GM06990 (cell line): ENCODE data around the gene SYNGR4.

Experiments
- DNase-seq: peaks from one replicate; pipeline ENCODE4 v3.0.0-alpha.2; 2011; ENCODE audit not compliant: insufficient read length; ENCODE audit errors: extremely low read depth
- H3K27me3 ChIP-seq: replicated peaks from 2 replicates; pipeline ENCODE4 v1.6.0; 2011; ENCODE audit warnings: low read length; ENCODE audit not compliant: control insufficient read depth, insufficient read depth
- H3K36me3 ChIP-seq: 2 replicates; pipeline ENCODE4 v1.5.1; 2011; ENCODE audit warnings: low read length; ENCODE audit not compliant: control insufficient read depth, insufficient read depth
- H3K4me3 ChIP-seq: replicated peaks from 2 replicates; pipeline ENCODE4 v1.5.1; 2011; ENCODE audit warnings: low read depth, mild to moderate bottlenecking, control low read depth, low read length
- TF ChIP-seq, protein P1 (sequence below): IDR thresholded peaks from 2 replicates; pipeline ENCODE4 v1.5.1; 2011; ENCODE audit warnings: low read length, control low read depth, mild to moderate bottlenecking, inconsistent platforms; ENCODE audit not compliant: insufficient read depth, poor library complexity, severe bottlenecking

Gene SYNGR4

DNA sequence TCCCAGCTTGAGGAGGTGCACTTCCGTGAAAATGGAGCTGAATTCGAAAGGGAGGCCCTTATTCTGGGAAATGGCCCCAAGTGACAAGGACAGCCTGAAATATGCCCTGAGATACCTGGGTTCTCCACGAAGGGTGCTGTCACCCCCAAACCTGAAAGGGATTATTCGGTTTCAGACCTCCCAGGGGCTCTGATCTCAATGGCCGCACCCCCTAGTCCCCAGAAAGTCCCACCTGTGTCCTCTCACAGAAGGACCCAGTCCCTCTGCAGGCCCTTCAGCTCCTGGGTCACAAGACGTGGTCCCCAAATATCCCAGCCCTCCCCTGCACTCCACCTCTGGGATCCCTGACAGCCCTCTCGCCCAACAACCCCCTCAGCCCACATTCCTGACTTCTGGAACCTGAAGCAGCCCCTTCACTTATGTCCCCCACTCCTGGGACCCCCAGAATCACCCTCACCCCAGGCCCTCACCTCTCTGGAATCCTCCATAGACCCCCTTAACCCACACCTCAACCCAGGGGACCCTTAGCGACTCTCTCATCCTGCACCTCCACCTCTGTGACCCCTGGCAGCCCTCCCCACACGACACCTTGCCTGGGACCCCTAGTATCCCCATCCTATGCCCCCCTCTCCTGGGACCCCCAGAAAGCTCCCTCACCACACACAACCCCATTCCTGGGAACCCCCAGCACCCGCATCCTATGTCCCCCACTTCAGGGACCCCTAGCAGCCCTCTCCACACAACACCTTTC, 606 bp downstream of the SYNGR4 start:
- no peak for DNase-seq
- Histone ChIP-seq H3K4me3 (peak overlapping the region; percentile 61), H3K27me3 (no peaks in the 10 kb centered on the region), H3K36me3 (no peaks in the 10 kb centered on the region)
- TF ChIP-seq, protein P1, sequence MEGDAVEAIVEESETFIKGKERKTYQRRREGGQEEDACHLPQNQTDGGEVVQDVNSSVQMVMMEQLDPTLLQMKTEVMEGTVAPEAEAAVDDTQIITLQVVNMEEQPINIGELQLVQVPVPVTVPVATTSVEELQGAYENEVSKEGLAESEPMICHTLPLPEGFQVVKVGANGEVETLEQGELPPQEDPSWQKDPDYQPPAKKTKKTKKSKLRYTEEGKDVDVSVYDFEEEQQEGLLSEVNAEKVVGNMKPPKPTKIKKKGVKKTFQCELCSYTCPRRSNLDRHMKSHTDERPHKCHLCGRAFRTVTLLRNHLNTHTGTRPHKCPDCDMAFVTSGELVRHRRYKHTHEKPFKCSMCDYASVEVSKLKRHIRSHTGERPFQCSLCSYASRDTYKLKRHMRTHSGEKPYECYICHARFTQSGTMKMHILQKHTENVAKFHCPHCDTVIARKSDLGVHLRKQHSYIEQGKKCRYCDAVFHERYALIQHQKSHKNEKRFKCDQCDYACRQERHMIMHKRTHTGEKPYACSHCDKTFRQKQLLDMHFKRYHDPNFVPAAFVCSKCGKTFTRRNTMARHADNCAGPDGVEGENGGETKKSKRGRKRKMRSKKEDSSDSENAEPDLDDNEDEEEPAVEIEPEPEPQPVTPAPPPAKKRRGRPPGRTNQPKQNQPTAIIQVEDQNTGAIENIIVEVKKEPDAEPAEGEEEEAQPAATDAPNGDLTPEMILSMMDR = no peak

DNA sequence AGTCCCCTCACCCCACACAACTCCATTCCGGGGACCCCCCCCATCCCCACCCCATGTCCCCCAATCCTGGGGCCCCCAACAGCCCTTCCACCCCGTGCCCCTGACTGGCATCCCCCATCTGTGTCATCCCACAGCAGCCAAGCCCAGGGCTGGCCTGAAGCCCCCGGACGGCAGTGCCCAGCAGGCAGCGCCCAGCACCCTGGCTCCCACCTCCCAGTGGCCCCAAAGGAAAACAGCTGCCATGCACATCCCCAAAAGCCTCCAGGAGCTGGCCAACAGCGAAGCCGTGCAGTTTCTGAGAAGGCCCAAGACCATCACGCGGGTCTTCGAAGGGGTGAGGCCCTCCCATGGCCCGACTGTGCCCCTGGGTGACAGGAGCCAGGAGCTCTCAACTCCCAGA, 1.4 kb downstream of the SYNGR4 start:
- no peaks in the 10 kb centered on the region for H3K27me3 ChIP-seq
- no peak for DNase-seq
- H3K36me3 ChIP-seq = no peaks in the 10 kb centered on the region
- H3K4me3 ChIP-seq = no peak overlapping the region
- TF ChIP-seq, protein P1 = no peak

DNA sequence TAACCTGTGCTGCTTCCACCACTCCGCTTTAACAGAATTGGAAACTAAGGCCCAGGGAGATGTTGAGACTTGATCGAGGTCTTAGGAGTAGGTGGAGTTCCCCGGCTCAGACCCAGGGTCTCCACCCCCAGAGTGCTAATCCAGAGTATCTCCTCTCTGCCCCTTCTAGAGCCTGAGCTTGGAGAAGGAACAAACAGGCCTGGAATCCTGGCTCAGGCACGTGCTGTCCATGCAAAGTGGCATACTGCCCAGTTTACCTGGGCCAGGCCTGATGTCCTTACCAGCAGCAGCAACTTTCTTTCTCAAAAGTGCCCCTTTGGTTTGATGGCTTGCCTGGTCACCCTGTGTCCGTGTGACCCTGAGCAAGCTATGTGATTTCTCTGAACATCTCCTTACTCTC, 3.7 kb downstream of the SYNGR4 start:
- Histone ChIP-seq H3K4me3 (no peak overlapping the region), H3K36me3 (no peaks in the 10 kb centered on the region), H3K27me3 (no peaks in the 10 kb centered on the region)
- TF ChIP-seq, protein P1 = no peak
- DNase-seq = no peak

DNA sequence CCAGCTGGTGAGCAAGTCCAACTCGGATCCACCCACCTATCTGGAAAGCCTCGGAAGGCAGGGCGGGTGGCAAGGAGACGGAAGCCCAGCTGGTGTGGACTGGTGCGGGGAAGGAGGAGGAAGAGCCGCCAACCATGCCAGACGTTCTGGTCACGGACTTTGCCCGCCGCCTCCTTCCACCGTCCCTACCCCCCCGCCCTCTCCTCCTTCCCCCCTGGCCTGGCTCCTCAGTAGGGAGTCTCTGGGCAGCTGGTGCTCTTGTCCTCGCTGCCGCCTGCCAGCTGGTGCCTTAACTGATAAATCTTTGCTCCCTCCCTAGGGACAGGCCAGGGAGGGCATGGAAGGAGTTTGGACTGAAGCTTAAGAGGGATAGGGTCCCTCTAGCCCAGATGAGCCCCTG, 4.8 kb downstream of the SYNGR4 start:
- no peaks in the 10 kb centered on the region for H3K36me3 ChIP-seq
- no peaks in the 10 kb centered on the region for H3K27me3 ChIP-seq
- TF ChIP-seq, protein P1 = no peak
- H3K4me3 ChIP-seq = no peak overlapping the region
- no peak for DNase-seq

DNA sequence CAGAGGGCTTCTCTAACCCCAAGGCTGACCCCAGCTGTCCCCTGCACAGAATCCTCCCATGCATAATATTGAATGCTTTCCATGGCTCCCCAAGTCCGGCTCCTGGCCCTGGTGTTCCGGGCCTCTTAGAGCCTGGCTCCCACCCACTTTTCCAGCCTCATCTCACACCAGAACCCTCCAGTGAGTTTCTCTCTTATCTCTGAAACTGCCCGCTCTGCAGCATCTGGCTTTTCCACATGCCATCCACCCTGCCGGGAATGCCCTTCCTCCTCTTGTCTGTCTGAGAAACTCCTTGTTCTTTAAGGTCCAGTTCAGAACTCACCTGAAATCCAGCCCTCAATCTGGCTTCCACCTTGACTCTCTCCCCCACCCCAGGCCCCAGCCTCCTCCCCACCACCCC, 6.8 kb downstream of the SYNGR4 start:
- Histone ChIP-seq H3K36me3 (no peaks in the 10 kb centered on the region), H3K27me3 (no peaks in the 10 kb centered on the region; the same call in 1 of the 2 replicates), H3K4me3 (no peak overlapping the region)
- DNase-seq = no peak
- TF ChIP-seq, protein P1 = no peak
